ENCODE data around the gene KDM2B.

The KDM2B gene

DNA sequence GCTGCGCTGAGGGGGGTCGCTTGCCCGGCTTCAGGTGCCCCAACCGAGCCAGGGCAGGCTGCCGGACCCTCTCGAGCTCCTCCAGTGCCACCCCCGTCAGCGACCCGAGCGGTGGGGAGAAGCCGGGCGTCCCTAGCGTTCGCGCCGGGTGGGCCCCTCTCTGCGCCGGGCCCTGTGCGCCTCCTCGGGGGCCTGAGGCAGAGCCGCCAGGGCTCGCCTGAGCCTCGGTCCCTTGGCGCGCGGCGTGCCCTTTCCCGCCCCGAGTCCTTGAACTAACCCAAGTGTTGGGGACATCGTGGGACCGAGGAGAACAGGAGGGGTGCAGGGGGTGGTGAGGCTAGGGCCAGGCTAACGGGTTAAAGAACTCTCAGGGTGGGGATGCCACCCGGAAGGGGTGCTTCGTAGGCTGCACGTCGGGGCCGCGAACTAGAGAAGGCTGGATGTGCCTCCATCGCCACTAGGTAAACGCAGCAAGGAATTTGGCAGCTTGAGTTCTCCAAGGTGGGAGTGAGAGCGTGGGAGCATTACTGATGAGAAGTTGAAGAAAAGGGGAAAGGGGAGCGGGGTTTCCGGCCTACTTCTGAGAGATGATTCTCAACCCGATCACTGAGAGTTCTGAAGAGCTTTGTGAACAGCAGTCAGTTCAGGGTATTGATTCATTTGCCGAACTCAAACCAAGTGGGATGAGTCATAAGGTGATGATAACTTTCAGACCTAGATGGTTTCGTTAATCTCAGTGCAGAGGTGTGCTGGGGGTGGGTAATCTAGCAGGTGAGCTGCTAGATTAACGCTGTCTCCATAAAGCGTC lies 180.3 kb downstream of the KDM2B start:
- DNase-seq (ENCODE audit: low read depth, low spot score): no peak
- TF ChIP-seq, protein P1, sequence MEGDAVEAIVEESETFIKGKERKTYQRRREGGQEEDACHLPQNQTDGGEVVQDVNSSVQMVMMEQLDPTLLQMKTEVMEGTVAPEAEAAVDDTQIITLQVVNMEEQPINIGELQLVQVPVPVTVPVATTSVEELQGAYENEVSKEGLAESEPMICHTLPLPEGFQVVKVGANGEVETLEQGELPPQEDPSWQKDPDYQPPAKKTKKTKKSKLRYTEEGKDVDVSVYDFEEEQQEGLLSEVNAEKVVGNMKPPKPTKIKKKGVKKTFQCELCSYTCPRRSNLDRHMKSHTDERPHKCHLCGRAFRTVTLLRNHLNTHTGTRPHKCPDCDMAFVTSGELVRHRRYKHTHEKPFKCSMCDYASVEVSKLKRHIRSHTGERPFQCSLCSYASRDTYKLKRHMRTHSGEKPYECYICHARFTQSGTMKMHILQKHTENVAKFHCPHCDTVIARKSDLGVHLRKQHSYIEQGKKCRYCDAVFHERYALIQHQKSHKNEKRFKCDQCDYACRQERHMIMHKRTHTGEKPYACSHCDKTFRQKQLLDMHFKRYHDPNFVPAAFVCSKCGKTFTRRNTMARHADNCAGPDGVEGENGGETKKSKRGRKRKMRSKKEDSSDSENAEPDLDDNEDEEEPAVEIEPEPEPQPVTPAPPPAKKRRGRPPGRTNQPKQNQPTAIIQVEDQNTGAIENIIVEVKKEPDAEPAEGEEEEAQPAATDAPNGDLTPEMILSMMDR (IDR thresholded peaks at IDR 0.05; ENCODE audit: insufficient read depth, low read length, missing control alignments): peak; percentile 1
- POLR2A ChIA-PET: interaction anchor here (0.5 to 3.3 kb wide), 7 partner anchors 9 to 1048 kb away, joined by 3 to 36 read pairs (median 10); partner anchors contain the start of gene ANAPC5
- H3K4me3 ChIP-seq (ENCODE audit: low read depth, low read length): peak overlapping the region; percentile 90
- CTCF ChIA-PET: interaction anchor here (0.7 to 5.1 kb wide), 7 partner anchors 16 to 68 kb away, joined by 3 to 30 read pairs (median 6); no protein-coding TSS in a partner anchor

DNA sequence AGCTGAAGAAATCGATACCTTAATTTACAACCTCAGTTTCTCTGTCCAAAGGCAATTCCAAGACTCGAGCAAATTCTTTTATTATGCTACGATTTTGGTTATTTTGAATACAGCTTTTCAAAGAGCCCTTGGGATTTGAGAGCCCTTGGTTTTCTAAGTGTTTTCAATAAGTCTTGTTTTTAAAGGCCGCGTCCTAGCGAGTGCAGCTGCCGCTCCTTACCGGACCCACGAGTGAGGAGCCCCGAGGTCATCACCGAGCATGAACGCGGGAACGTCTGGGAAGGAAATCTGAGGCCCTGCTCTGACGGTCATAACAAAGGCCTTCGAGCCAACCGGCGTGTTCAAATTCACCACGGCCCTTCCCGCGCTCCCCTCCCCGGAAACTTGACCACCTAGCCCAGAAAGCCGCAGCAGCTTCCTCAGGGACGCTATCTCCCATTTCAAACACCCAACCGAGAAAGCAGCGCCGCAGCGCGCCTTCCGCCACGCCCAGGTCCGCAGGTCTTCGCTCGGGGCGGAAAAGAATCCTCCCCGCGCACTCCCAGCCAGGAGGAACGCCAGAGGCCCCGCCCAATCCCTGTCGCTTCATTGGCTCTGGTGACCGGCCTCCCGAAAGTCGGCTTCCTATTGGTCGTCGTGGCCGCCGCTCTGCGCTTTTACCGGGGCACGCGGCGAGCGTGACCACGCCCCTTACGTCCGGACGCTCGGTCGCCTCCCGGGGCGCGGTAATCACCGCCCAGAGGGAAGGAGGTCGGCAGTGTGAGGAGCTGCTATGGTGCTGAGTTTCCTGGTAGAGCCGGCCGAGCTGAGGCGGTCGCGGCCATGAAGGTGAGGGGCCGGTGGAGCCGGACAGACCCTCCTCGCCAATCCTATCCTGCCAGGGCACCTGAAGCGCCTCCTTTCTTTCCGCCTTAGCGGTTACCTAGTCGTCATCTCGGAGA lies 181.2 kb downstream of the KDM2B start, which contains the start of gene RNF34:
Gene RNF34 (plus strand): TSS at position 728 of the 941 bp plus-strand sequence. CDS start 95 bp downstream, at position 823.
- DNase-seq (ENCODE audit: low read depth, low spot score): peak; percentile 67
- ChIA-PET POLR2A (interaction anchor here (0.5 to 3.3 kb wide), 9 partner anchors 8 to 1047 kb away, joined by 3 to 36 read pairs (median 4); partner anchors contain the start of gene ANAPC5), CTCF (interaction anchor here (0.9 to 2.9 kb wide), 4 partner anchors 17 to 67 kb away, joined by 3 to 11 read pairs (median 6); no protein-coding TSS in a partner anchor)
- TF ChIP-seq, protein P1 (IDR thresholded peaks at IDR 0.05; ENCODE audit: insufficient read depth, low read length, missing control alignments): no peak
- peak within 1 kb of the TSS; percentile 90 for H3K4me3 ChIP-seq (ENCODE audit: low read depth, low read length)

DNA sequence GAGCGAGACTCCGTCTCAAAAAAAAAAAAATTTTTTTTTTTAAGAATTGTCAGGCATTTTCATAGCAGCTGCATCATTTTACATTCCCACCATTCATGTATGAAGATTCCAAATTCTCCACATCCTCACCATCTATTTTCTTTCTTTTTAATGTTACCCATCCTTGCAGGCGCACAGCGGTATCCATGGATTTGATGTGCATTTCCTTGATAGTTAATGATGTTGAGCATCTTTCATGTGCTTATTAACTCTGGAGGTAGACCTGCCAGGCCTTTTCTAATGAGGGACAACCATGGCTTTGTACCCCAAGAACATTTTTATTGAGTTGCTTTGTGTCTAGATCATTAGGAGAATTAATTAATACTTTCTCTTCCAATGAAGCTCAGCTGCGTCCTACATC lies 182.5 kb downstream of the KDM2B start:
- CTCF ChIA-PET: interaction anchor here (2.9 kb wide), 1 partner anchor 63 kb away, joined by 11 read pairs; no protein-coding TSS in a partner anchor
- POLR2A ChIA-PET: interaction anchor here (3.3 kb wide), 1 partner anchor 46 kb away, joined by 36 read pairs; the partner anchor contains the start of gene ANAPC5
- no peak for DNase-seq (ENCODE audit: low read depth, low spot score)
- TF ChIP-seq, protein P1 (IDR thresholded peaks at IDR 0.05; ENCODE audit: insufficient read depth, low read length, missing control alignments): no peak
- no peak overlapping the region for H3K4me3 ChIP-seq (ENCODE audit: low read depth, low read length)

DNA sequence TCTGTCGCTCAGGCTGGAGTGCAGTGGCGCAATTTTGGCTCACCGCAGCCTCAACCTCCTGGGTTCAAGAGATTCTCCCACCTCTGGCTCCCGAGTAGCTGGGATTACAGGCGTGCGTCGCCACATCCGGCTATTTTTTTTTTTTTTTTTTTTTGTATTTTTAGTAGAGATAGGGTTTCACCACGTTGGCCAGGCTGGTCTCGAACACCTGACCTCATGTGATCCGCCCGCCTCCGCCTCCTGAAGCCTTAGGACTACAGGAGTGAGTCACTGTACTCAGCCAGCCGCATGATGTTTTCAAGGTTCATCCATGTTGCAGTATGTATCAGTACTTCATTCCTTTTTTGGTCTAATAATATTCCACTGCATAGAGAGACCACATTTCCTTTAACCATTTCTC lies 183.3 kb downstream of the KDM2B start:
- ChIA-PET CTCF (interaction anchor here (2.9 kb wide), 1 partner anchor 63 kb away, joined by 11 read pairs; no protein-coding TSS in a partner anchor), POLR2A (no interaction called here)
- no peak overlapping the region for H3K4me3 ChIP-seq (ENCODE audit: low read depth, low read length)
- TF ChIP-seq, protein P1 (IDR thresholded peaks at IDR 0.05; ENCODE audit: insufficient read depth, low read length, missing control alignments): no peak
- DNase-seq (ENCODE audit: low read depth, low spot score): no peak

DNA sequence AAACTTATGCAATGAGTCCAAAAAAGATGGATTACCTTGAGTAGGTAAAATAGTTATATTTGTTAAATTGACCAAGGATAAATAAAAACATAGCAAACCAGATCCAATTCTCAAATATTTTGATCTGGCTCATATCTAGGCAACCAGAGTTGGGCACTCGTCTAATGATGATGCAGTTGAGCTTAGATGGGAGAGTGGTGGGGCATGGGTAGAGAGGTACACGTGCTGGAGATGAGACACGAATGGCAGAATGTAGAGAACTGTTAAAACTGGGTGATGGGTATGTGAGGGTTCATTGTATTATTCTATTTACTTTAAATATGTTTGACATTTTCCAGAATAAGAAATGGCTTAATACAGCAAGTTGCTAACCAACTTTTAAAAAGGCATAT lies 188.5 kb downstream of the KDM2B start:
- CTCF ChIA-PET: interaction anchor here (0.7 to 1.3 kb wide), 4 partner anchors 51 to 101 kb away, joined by 3 to 5 read pairs (median 4); no protein-coding TSS in a partner anchor
- TF ChIP-seq, protein P1 (IDR thresholded peaks at IDR 0.05; ENCODE audit: insufficient read depth, low read length, missing control alignments): no peak
- H3K4me3 ChIP-seq (ENCODE audit: low read depth, low read length): no peak overlapping the region
- POLR2A ChIA-PET: interaction anchor here (1.0 kb wide), 1 partner anchor 8 kb away, joined by 4 read pairs; the partner anchor contains the start of gene RNF34
- no peak for DNase-seq (ENCODE audit: low read depth, low spot score)
